Stimulated activated CD4-positive, alpha-beta T cell treated with anti-CD3 and anti-CD28 coated beads, TNF-alpha, amount 100 ng/mL, for 1 hour (primary cell): ENCODE measurements around the gene BTBD9.

Experiments
- DNase-seq, 3 donors: peaks; one replicate each; pipeline ENCODE4 v3.0.0-alpha.2; 2020; ENCODE audit warnings: low read depth in 3 of 3, low spot score in 1 of 3

BTBD9 gene

GRCh38 chr6:38213251-38213658 is 426.5 kb downstream of the BTBD9 start:
- no peak for DNase-seq

- no peak for DNase-seq
Measured at GRCh38 chr6:38212579-38212978, 427.1 kb downstream of the BTBD9 start.

GRCh38 chr6:38212116-38212515 is 427.6 kb downstream of the BTBD9 start:
- no peak for DNase-seq

- DNase-seq: no peak
Measured at GRCh38 chr6:38209371-38210260, 430.1 kb downstream of the BTBD9 start.

- DNase-seq: no peak
Measured at GRCh38 chr6:38208028-38208427, 431.7 kb downstream of the BTBD9 start.

- no peak for DNase-seq
Measured at GRCh38 chr6:38207375-38207774, 432.4 kb downstream of the BTBD9 start.

GRCh38 chr6:38198219-38198618 is 441.5 kb downstream of the BTBD9 start:
- DNase-seq: no peak

GRCh38 chr6:38195113-38195635 is 444.6 kb downstream of the BTBD9 start:
- no peak for DNase-seq

- DNase-seq: no peak
Measured at GRCh38 chr6:38194589-38194988, 445.1 kb downstream of the BTBD9 start.

- DNase-seq: no peak
Measured at GRCh38 chr6:38194282-38194572, 445.5 kb downstream of the BTBD9 start.

GRCh38 chr6:38193481-38194281 is 446.0 kb downstream of the BTBD9 start:
- no peak for DNase-seq

GRCh38 chr6:38193051-38193450 is 446.7 kb downstream of the BTBD9 start:
- DNase-seq: no peak

- DNase-seq: no peak
Measured at GRCh38 chr6:38192487-38192886, 447.2 kb downstream of the BTBD9 start.

GRCh38 chr6:38192011-38192410 is 447.7 kb downstream of the BTBD9 start:
- no peak for DNase-seq

GRCh38 chr6:38191418-38191817 is 448.3 kb downstream of the BTBD9 start:
- DNase-seq: no peak

- no peak for DNase-seq
Measured at GRCh38 chr6:38188677-38189335, 450.9 kb downstream of the BTBD9 start.

GRCh38 chr6:38187811-38188590 is 451.7 kb downstream of the BTBD9 start:
- DNase-seq: no peak

GRCh38 chr6:38187325-38187724 is 452.4 kb downstream of the BTBD9 start:
- DNase-seq: no peak

- no peak for DNase-seq
Measured at GRCh38 chr6:38185752-38186151, 454.0 kb downstream of the BTBD9 start.

- no peak for DNase-seq
Measured at GRCh38 chr6:38185244-38185643, 454.5 kb downstream of the BTBD9 start.

- no peak for DNase-seq
Measured at GRCh38 chr6:38184585-38185080, 455.1 kb downstream of the BTBD9 start.
